ENCODE results near the gene CCDC88C. TPM values are rescaled to one million over a fixed set of nuclear protein-coding genes. Genes with fewer than 3 reads are reported as not detected.

The CCDC88C gene
- total RNA-seq, 1 donor from 2014 or later = 78.5 TPM

DNA sequence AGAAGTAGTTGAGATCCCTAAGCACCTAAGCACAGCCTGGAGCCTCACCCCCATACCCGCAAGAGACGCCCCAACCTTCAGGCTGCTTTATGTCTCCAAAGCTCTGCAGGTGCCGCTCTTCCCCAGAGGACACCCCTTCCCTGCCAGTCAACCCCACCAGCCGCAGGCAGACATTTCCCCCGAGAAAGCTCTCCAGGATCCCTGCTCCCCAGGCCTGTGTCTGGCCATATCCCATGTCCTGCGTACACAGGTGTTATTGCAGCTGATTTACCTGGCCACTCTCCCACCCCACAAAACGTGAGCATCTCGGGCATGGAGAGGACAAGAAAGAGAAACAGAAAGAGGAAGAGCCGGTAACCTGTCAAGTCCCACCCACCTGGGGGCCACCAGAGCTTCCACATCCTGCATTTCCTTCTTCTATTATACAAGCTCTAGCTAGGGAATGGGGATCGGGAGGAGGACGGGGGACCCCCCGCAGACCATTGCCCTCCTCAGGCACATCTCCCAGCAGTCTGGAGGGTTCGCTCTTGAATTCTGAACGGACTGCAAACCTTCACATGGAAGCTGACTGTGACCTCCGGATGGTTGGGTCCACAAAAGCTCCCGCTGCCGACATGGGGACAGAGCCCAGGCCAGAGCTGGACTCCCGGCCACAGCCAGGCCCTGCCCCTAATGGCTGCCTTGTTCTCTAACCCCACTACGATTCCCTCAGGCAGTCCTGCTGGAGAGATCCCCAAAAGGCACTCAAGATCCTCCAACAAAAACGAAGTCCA lies 17.6 kb downstream of the CCDC88C start:
- no peak for DNase-seq (ENCODE audit: low spot score)

GRCh38 chr14:91398707-91399106 lies 18.9 kb downstream of the CCDC88C start:
- no peak for DNase-seq (ENCODE audit: low spot score)

DNA sequence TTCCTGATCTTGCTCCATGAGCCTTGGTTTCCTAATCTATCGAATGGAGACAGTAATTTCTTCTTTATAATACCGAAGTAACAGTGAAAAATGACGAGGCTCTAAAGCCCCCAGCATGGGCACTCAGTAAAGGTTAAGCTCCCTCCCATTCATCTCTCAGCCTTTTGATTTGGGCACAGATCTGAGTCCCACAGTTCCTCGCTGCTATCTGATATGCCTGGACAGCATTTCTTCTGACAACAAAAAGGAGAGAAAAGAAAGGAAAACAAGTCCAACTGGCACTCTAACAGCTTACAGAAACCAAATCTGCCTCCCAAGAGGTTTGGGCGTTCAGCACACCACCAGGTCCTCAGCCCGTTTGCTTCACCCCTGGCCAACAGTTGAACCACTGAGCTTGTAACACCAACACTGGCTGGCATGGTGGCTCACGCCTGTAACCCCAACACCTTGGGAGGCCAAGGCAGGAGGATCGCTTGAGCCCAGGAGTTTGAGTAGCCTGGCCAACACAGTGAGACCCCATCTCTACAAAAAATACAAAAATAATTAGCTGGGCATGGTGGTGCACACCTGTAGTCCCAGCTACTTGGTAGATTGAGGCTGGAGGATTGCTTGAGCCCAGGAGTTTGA lies 19.5 kb downstream of the CCDC88C start:
- DNase-seq (ENCODE audit: low spot score) = no peak

DNA sequence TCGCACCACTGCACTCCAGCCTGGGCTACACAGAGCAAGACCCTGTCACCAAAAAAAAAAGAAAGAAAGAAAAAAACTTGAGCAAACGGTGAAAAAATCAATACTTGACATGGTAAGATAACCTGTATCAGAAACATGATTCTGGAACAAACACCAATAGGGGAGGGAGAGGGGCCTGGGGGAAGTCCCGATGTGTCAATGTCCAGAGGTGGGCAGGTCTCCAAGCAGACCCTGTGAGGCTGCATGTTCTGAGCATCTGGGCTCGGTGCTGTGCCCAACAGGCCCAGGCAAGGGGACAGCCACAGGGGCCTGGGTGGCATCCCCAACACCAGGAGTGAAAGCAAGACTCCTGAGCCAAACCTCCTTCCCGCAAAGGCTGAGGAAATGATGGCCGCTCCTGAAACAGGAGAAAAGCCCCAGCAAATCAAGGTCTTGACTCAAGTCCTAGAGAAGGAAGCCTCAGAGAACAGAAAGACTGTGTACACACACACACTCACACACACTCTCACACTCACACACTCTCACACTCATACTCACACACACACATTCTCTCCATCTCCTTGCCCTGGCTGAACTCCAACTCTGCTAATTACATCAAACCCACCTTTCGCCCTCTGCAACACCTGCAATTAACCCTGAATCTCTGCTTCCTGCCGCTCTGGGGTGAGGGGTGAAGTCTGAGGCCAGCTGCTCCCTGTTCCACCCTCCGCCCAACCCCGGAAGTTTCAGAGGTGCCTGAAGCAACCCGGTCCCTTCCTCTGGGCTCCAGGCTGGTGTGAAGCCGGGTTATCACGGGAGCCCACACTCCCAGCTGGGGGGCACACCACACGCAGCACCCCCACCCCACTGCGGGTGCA lies 20.4 kb downstream of the CCDC88C start:
- DNase-seq (ENCODE audit: low spot score) = no peak

- no peak for DNase-seq (ENCODE audit: low spot score)
Observed at GRCh38 chr14:91396013-91396660, 21.5 kb downstream of the CCDC88C start.

DNA sequence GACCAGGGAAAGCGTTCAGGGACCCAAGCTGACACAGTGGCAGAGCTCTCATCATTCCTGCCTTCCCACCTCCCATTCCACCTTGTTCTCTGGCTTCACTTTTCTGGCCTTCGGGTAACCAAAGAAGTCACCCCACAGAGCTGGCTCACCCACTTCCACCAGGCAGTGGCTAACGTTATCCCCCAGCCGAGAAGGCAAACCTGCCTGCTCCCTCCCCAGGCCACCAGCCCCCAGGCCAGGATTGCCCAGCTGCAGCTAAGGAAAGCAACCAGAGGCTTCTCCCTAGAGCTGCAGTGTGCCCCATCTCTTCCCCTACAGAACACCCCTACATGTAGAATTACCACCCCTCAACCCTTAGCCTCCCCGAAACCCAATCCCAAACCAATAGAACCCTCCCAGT lies 22.2 kb downstream of the CCDC88C start:
- DNase-seq (ENCODE audit: low spot score) = no peak

GRCh38 chr14:91394105-91395081 lies 23.2 kb downstream of the CCDC88C start:
- DNase-seq (ENCODE audit: low spot score) = no peak

GRCh38 chr14:91392623-91393303 lies 24.9 kb downstream of the CCDC88C start:
- no peak for DNase-seq (ENCODE audit: low spot score)

- no peak for DNase-seq (ENCODE audit: low spot score)
Observed at GRCh38 chr14:91390165-91390778, 27.3 kb downstream of the CCDC88C start.

DNA sequence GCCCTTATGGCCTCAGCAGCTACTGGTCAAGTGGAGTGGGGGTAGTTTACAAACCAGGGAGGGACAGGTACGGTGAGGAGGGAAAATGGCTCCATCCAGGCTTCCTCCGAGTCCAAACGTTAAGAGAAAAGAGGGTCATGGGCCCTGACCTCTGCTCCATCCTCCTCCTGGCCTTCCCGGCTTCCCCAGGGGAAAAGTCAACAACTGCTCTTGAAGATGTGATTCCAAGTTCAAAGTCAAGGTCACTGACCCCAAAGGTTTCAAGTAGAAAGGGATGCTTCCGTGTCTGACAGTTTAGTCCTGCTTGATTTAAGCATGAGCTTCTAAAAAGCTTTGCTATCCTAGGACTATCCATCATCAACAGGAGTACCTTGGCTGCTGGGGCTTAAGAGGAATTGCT lies 28.5 kb downstream of the CCDC88C start:
- DNase-seq (ENCODE audit: low spot score) = no peak

DNA sequence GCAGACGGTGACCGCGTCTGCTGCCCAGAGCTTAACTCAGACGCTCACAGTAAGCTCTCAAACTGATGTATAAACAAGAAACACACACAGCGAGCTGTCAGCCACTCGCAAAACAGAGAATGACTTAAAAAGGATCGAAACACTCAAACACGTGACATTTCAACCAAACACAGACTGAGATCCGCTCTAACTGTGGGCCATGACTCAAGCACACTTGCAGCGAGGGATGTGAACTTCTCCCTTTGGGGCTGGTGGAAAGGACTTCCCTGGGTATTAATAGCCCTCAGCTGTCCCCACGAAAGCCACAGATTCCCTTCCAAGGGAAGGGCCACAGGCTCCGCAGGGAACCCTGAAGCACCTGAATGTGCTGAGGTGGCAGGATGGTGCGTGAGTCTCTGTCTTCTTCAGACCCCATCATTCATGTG lies 29.1 kb downstream of the CCDC88C start:
- no peak for DNase-seq (ENCODE audit: low spot score)

- DNase-seq (ENCODE audit: low spot score) = no peak
Observed at GRCh38 chr14:91387951-91388381, 29.7 kb downstream of the CCDC88C start.

DNA sequence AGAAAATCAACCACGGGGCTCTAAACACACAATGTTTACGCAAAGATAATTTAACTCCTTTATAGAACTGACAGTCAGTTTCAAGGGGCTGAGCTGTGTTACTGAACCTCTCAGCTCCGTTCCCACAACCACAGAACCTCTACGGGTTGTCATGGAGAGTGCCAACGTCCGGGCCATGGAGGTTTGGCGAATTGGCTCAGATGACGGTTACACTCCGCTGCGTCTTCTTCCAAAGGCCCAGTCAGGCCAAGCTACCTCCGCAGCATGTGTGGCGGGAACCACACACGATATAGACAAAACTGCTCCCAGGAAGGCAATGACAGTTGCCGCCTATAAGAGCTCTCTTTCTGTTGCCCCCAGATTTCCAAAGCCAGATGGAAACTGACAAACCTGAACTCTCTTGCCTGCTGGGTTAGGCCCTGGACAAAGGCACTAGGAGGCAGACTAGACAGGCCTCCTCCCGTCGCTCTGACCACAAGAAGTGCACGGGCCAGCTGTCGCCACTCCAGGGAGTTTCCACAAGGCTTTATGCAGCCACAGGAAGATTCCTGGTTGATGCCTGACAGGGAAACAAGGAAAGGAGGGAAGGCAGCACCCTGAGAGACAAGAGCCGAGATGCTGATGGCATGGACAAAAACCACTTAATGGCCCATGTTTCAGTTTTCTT lies 30.3 kb downstream of the CCDC88C start:
- no peak for DNase-seq (ENCODE audit: low spot score)

DNA sequence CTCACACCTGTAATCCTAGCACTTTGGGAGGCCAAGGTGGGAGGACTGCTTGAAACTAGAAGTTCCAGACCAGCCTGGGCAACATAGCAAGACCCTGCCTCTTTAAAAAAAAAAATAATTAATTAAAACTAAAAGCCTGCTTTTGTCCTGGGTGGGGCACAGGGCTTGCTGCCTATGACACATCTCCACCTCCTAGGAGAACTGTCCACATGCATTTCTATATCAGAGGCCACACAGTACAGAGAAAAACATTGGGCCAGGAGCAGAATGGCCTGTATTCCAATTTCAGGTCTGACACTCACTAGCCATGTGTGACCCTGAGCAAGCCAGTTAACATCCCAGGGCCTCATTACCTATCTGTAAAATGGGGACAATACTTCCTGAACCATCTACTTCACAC lies 31.9 kb downstream of the CCDC88C start:
- no peak for DNase-seq (ENCODE audit: low spot score)

DNA sequence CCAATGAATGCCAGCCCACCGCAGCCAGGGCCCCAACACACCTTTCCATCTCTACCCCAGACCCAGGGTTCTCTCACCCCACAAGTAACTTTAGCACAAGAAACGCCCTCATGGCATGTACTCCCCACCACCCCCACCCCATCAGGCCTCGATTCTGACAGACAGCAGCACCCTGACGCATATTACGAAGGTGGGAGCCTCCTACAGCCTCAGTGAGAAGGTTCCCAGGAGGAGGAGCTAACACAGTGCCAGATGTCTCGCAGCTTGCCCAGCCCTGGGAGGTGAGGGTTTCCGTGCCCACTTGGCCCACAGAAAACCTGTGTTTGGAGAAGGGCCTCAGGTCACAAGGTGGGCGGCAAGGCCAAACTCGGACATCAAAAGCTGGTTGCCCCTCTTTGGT lies 32.4 kb downstream of the CCDC88C start:
- no peak for DNase-seq (ENCODE audit: low spot score)

GRCh38 chr14:91383439-91383838 lies 34.2 kb downstream of the CCDC88C start:
- DNase-seq (ENCODE audit: low spot score) = no peak

DNA sequence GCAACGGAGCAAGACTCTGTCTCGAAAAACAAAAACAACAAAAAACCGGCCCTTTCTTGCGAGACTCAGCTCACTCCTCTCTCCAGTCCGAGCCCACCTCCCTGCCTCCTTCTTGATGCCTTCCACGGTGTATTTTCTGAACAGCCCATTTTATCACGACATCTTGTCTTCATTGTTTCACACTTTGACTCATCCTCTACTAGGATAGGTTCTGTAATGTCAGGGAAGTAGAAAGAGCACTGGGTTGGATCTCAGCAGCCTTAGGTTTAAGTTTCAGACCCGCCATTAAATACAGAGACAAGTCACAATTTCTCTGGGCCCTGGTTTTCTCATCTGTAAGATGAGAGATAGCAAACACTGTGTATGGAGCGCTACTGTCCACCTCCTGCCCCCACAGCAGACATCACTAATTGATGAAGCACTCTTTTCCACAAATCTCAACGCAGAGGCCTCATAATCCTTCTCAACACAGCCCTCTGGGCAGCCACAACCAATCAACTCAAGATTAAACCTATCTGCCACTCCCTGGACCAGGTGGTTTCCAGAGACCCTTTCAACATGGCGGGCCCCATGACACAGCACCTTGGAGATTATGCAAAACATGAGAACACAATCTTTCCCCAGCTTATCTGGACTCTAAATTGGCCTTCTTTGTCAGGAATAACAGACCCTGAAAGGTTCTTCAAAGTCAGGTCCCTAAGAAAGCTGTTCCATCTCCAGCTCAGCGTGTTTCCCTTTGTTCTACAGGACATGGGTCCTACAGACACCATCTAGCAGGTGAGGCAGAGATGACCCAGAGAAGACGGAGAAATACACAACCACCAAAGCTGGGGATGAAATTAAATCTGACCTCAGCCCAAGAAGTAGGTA lies 35.6 kb downstream of the CCDC88C start:
- no peak for DNase-seq (ENCODE audit: low spot score)
